HCT116 (cell line): ENCODE measurements around the gene RUNDC3A. TPM values are rescaled to one million over a fixed set of nuclear protein-coding genes. Genes with fewer than 3 reads are reported as not detected.

Experiments
- ATAC-seq: fragments of 200-7000 bp; cut with Tn5 transposase; 2 replicates; pipeline ENCODE4 v1.9.1; 2020; ENCODE audit warnings: mild to moderate bottlenecking, moderate library complexity
- BruUV-seq: library from RNA; stranded (reverse); fragments of 400-500 nt; replicated peaks from 2 replicates; lab custom pipeline; 2021; lab: Mats Ljungman, UMichigan
- CTCF ChIA-PET: fragments of 300-600 bp; sonication (Branson Sonifier 250); formaldehyde crosslinking; loops from one replicate; lab custom pipeline; 2021; ENCODE audit warnings: antibody characterized with exemption; lab: Charles Lee
- POLR2A ChIA-PET: fragments of 300-600, 350-600 bp; sonication (Branson Sonifier 250); formaldehyde crosslinking; loops from one replicate; lab custom pipeline; 2021; ENCODE audit warnings: antibody characterized with exemption; lab: Charles Lee
- RAD21 ChIA-PET, 2 experiments: fragments of 300-600 bp; sonication (Branson Sonifier 250); formaldehyde crosslinking; loops; one replicate each; lab custom pipeline; 2023; ENCODE audit warnings: low total read pairs in 2 of 2; ENCODE audit not compliant: uncharacterized antibody in 2 of 2, unreplicated experiment in 2 of 2, low non-redundant PET in 1 of 2; lab: Charles Lee
- DNase-seq: peaks from one replicate; pipeline ENCODE4 v3.0.0-alpha.2; 2010; ENCODE audit warnings: low read depth, low spot score
- H2AFZ ChIP-seq: fragments of 200-600 bp; shearing (Covaris generic), sonication (generic); 2 replicates; pipeline ENCODE4 v1.6.1; 2017; ENCODE audit warnings: low read depth, mixed run types, mixed read lengths, antibody characterized with exemption, low read length; ENCODE audit not compliant: poor library complexity, severe bottlenecking
- H3K27ac ChIP-seq: 2 replicates; pipeline ENCODE4 v1.5.1; 2012; ENCODE audit warnings: low read depth, low read length
- H3K27me3 ChIP-seq: fragments of 200-600 bp; sonication (generic); 2 replicates; pipeline ENCODE4 v1.6.1; 2016; ENCODE audit warnings: mixed run types, low read length, mixed read lengths; ENCODE audit not compliant: insufficient read depth
- H3K36me3 ChIP-seq, 2 experiments: fragments of 200-500 bp in 1 of 2; fragments of 200-600 bp in 1 of 2; sonication (Bioruptor generic) in 1 of 2; sonication (generic) in 1 of 2; 2 replicates each; pipeline versions ENCODE4 v1.5.1 to v1.6.1; 2014 to 2016; ENCODE audit warnings: low read length in 2 of 2, inconsistent platforms in 1 of 2, mixed read lengths in 1 of 2, mixed run types in 1 of 2; ENCODE audit not compliant: insufficient read depth in 2 of 2, control insufficient read depth in 1 of 2
- H3K4me1 ChIP-seq, 2 experiments: fragments of 200-600 bp in 1 of 2; sonication (generic) in 1 of 2; 2 replicates each; pipeline versions ENCODE4 v1.5.1 to v1.6.1; 2012 to 2017; ENCODE audit warnings: low read length in 2 of 2, inconsistent platforms in 1 of 2, mild to moderate bottlenecking in 1 of 2, mixed read lengths in 1 of 2, mixed run types in 1 of 2, moderate library complexity in 1 of 2; ENCODE audit not compliant: insufficient read depth in 2 of 2, control insufficient read depth in 1 of 2
- H3K4me2 ChIP-seq: fragments of 200-600 bp; sonication (generic); 2 replicates; pipeline ENCODE4 v1.6.1; 2017; ENCODE audit warnings: mixed run types, low read length, mixed read lengths
- H3K4me3 ChIP-seq, 2 experiments: fragments of 200-600 bp in 1 of 2; sonication (generic) in 1 of 2; replicated peaks in 1 of 2; 2 replicates each; pipeline ENCODE4 v1.5.1; 2011 to 2016; ENCODE audit warnings: low read length in 2 of 2, control low read depth in 1 of 2, low read depth in 1 of 2, mild to moderate bottlenecking in 1 of 2, mixed read lengths in 1 of 2, mixed run types in 1 of 2
- H3K79me2 ChIP-seq: fragments of 200-600 bp; sonication (generic); 2 replicates; pipeline ENCODE4 v1.6.1; 2017; ENCODE audit warnings: mild to moderate bottlenecking, mixed run types, low read length, moderate library complexity, mixed read lengths; ENCODE audit not compliant: insufficient read depth
- H3K9ac ChIP-seq: fragments of 200-600 bp; sonication (generic); 2 replicates; pipeline ENCODE4 v1.6.1; 2016; ENCODE audit warnings: low read length, mixed read lengths
- H3K9me2 ChIP-seq: fragments of 200-600 bp; sonication (generic), shearing (Covaris generic); 2 replicates; pipeline ENCODE4 v1.6.1; 2017; ENCODE audit warnings: mixed run types, mild to moderate bottlenecking, moderate library complexity; ENCODE audit not compliant: insufficient read depth
- H3K9me3 ChIP-seq, 2 experiments: fragments of 200-500 bp in 1 of 2; fragments of 200-600 bp in 1 of 2; sonication (Bioruptor generic) in 1 of 2; sonication (generic) in 1 of 2; 2 replicates each; pipeline ENCODE4 v1.6.1; 2014 to 2017; ENCODE audit warnings: low read length in 2 of 2, mixed read lengths in 2 of 2, inconsistent platforms in 1 of 2, low read depth in 1 of 2, mild to moderate bottlenecking in 1 of 2, mixed run types in 1 of 2, moderate library complexity in 1 of 2; ENCODE audit not compliant: control insufficient read depth in 1 of 2, insufficient read depth in 1 of 2
- H4K20me1 ChIP-seq: fragments of 200-600 bp; sonication (generic), shearing (Covaris generic); 2 replicates; pipeline ENCODE4 v1.6.1; 2017; ENCODE audit warnings: mixed run types, mild to moderate bottlenecking, moderate library complexity; ENCODE audit not compliant: insufficient read depth
- CBX3 ChIP-seq: IDR thresholded peaks from 2 replicates; pipeline ENCODE4 v1.6.1; 2012; ENCODE audit warnings: low read depth
- EGR1 ChIP-seq: IDR thresholded peaks from 2 replicates; pipeline ENCODE4 v1.6.1; 2012; ENCODE audit warnings: low read depth
- ELF1 ChIP-seq: IDR thresholded peaks from 2 replicates; pipeline ENCODE4 v1.6.1; 2012; ENCODE audit warnings: low read depth, borderline replicate concordance
- EZH2 ChIP-seq: fragments of 200-600 bp; sonication (generic); IDR thresholded peaks from 2 replicates; pipeline ENCODE4 v1.6.1; 2017; ENCODE audit warnings: antibody characterized with exemption, mixed run types
- EZH2phosphoT487 ChIP-seq: fragments of 200-600 bp; IDR thresholded peaks from 2 replicates; pipeline ENCODE4 v1.6.1; 2018; ENCODE audit warnings: antibody characterized with exemption, borderline replicate concordance
- POLR2A ChIP-seq: IDR thresholded peaks from 2 replicates; pipeline ENCODE4 v1.7.0; 2011; ENCODE audit warnings: borderline replicate concordance; ENCODE audit not compliant: insufficient read depth, insufficient read length; ENCODE audit errors: extremely low read depth
- POLR2AphosphoS5 ChIP-seq: IDR thresholded peaks from 2 replicates; pipeline ENCODE4 v1.6.1; 2011; ENCODE audit warnings: mild to moderate bottlenecking, low read depth, low read length, moderate library complexity
- RAD21 ChIP-seq: IDR thresholded peaks from 2 replicates; pipeline ENCODE4 v1.6.1; 2012; ENCODE audit warnings: low read depth, mild to moderate bottlenecking
- SIN3A ChIP-seq: IDR thresholded peaks from 2 replicates; pipeline ENCODE4 v1.6.1; 2012; ENCODE audit warnings: low read depth
- SP1 ChIP-seq: IDR thresholded peaks from 2 replicates; pipeline ENCODE4 v1.6.1; 2012; ENCODE audit warnings: low read depth
- TCF7L2 ChIP-seq: IDR thresholded peaks from 2 replicates; pipeline ENCODE4 v1.7.0; 2011; ENCODE audit warnings: borderline replicate concordance, inconsistent platforms; ENCODE audit not compliant: insufficient read depth, insufficient read length; ENCODE audit errors: extremely low read depth
- YY1 ChIP-seq: IDR thresholded peaks from 2 replicates; pipeline ENCODE4 v1.6.1; 2011; ENCODE audit warnings: low read length, low read depth, moderate library complexity, mild to moderate bottlenecking; ENCODE audit not compliant: insufficient replicate concordance; ENCODE audit errors: extremely low read depth
- ZFX ChIP-seq: fragments of 450-650 bp; IDR thresholded peaks from 2 replicates; pipeline ENCODE4 v1.6.1; 2017
- ZNF274 ChIP-seq: fragments of 200-500 bp; sonication (Bioruptor generic); IDR thresholded peaks from 2 replicates; pipeline ENCODE4 v1.6.1; 2014; ENCODE audit warnings: mild to moderate bottlenecking, low read depth, low read length, inconsistent platforms
- intact Hi-C: fragments of 100-400 bp; cut with micrococcal nuclease; formaldehyde crosslinking; loops from 2 replicates; pipeline ENCODE4 v1.10.0; 2022
- total RNA-seq: library from RNA; stranded (reverse); gene quantifications from one replicate; pipeline ENCODE4 v1.2.1, GENCODE V29; 2021; ENCODE audit not compliant: unreplicated experiment
- TF ChIP-seq, protein P1 (sequence below): IDR thresholded peaks from 2 replicates; pipeline ENCODE4 v1.6.1; 2012
- TF ChIP-seq, protein P2 (sequence below): IDR thresholded peaks from 2 replicates; pipeline ENCODE4 v1.6.1; 2012

RUNDC3A gene
- total RNA-seq, 1 experiment from 2014 or later = 0.61 TPM

DNA sequence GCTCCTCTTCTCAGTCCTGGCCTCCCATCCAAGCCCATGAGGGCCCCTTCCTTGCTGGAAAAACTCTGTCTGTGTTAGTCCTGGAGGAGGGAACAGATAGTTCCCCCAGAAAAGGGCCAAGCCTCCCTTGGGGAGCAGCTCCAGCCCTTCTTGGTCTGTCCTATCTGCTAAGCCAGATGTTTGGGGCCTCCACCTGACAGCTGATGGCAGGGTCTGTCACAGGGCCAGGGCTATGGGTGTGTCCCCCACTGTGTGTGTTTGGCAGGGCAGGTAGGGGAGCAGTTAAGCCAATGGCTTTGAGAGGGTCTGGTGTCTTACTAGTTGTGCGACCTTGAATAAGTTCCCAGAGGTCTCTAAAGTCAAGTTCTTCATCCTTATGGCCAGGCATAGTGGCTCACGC, 26.8 kb upstream of the RUNDC3A start:
- Histone ChIP-seq H3K27me3 (no peaks in the 10 kb centered on the region), H3K4me3 (no peak overlapping the region), H3K9ac (no peak overlapping the region), H3K79me2 (no peaks in the 10 kb centered on the region), H2AFZ (no peak overlapping the region), H3K9me3 (no peaks in the 10 kb centered on the region)
- ChIA-PET CTCF (no interaction called here), POLR2A (no interaction called here)
- ATAC-seq = no peak
- TF ChIP-seq RAD21 = no peak
- TF ChIP-seq POLR2A = no peak
- no peak for TF ChIP-seq EZH2phosphoT487
- no peak for TF ChIP-seq ZNF274
- TF ChIP-seq ZFX = no peak
- no peak for TF ChIP-seq SP1
- no peak for TF ChIP-seq CBX3
- no peak for TF ChIP-seq EZH2
- no peak for TF ChIP-seq EGR1
- TF ChIP-seq SIN3A = no peak
- no peak for TF ChIP-seq TCF7L2
- TF ChIP-seq ELF1 = no peak
- TF ChIP-seq, protein P1, sequence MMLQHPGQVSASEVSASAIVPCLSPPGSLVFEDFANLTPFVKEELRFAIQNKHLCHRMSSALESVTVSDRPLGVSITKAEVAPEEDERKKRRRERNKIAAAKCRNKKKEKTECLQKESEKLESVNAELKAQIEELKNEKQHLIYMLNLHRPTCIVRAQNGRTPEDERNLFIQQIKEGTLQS = no peak
- TF ChIP-seq YY1 = no peak
- TF ChIP-seq POLR2AphosphoS5 = no peak
- TF ChIP-seq, protein P2, sequence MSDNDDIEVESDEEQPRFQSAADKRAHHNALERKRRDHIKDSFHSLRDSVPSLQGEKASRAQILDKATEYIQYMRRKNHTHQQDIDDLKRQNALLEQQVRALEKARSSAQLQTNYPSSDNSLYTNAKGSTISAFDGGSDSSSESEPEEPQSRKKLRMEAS = no peak
- TF ChIP-seq, all 23 proteins: peak for 0
- no TSS peak for BruUV-seq
- Histone ChIP-seq H3K27ac (no peak overlapping the region), H4K20me1 (no peaks in the 10 kb centered on the region), H3K4me1 (peaks cover 0 to 11% of the 10 kb centered on the region in 2 experiments; a peak in 2 of 4 replicates), H3K36me3 (no peaks in the 10 kb centered on the region), H3K4me2 (no peak overlapping the region), H3K9me2 (no peaks in the 10 kb centered on the region)
- intact Hi-C loops = no loop called here
- RAD21 ChIA-PET = no interaction called here
- no peak for DNase-seq
